Peyer's patch (tissue), 4 donors: ENCODE measurements around the gene KCNC2.

Experiments used
- CTCF ChIP-seq, 6 experiments: fragments of 450-650 bp in 4 of 6; fragments of 200-600 bp in 2 of 6; sonication (generic) in 1 of 6; IDR thresholded peaks; one replicate each; pipeline ENCODE4 v1.5.1; 2017 to 2019; ENCODE audit warnings: antibody characterized with exemption in 6 of 6, mild to moderate bottlenecking in 3 of 6, moderate library complexity in 1 of 6
- POLR2A ChIP-seq, 2 donors: fragments of 450-650 bp; IDR thresholded peaks; one replicate each; pipeline ENCODE4 v1.5.1; 2017; ENCODE audit warnings: antibody characterized with exemption in 2 of 2, mild to moderate bottlenecking in 2 of 2, moderate library complexity in 2 of 2

GRCh38 chr12:75099210-75099609, 110.4 kb downstream of the KCNC2 start:
- no peak for TF ChIP-seq CTCF (IDR thresholded peaks at IDR 0.05)
- TF ChIP-seq POLR2A (IDR thresholded peaks at IDR 0.05), result no peak
